Measurements from ENCODE around the gene RPE. TPM values are rescaled to one million over a fixed set of nuclear protein-coding genes. Genes with fewer than 3 reads are reported as not detected.

Gene RPE
- 83.7 TPM for total RNA-seq

DNA sequence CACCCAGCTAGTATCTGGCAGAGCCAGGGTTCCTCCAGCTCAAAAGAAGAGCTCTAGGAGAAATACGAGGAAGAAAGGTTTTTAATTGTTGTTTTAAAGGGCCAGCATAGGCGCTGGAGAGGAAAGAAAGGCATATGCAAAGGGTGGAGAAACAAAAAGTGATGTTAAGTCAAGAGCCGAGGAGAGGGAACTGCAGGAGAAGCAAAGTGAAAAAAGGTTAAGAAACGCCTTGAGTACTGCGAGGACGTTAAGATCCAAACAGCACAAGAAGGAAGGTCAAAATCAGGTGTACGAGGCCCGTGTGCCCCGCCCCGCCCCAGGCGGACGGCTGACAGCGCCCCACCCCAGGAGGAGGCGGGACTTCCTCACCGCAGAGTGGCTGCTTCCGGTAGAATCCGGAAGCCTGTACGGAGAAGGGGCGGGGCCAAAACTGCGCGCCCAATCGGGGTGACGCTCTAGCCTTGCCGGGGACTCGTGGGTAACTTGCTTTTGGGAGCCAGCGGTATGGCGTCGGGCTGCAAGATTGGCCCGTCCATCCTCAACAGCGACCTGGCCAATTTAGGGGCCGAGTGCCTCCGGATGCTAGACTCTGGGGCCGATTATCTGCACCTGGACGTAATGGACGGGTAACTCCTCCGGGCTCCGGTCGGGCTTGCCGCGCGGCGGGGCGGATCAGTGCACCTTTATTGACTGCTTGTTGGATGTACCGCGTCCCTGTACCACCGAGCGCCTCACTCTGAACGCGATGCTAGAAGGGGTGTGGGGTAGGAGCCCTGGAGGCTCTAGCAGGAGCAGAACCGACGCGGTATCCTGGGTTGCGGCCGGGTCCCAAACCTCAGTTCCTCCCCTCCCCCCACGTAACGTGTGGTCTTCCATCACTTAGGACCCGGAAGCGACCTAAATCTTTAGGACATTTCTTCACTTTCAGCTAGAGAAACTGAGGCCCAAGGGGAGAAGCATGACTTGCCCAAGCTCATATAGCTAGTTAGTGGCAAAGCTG is at the start of gene RPE:
TSS of gene RPE (plus strand) at position 481 of the 1,000 bp plus-strand sequence. CDS start at position 505, 24 bp downstream.
- peak; percentile 94 to 98 (median 96) for DNase-seq (ENCODE audit: low read depth in 2 of 3, low spot score in 2 of 3)

DNA sequence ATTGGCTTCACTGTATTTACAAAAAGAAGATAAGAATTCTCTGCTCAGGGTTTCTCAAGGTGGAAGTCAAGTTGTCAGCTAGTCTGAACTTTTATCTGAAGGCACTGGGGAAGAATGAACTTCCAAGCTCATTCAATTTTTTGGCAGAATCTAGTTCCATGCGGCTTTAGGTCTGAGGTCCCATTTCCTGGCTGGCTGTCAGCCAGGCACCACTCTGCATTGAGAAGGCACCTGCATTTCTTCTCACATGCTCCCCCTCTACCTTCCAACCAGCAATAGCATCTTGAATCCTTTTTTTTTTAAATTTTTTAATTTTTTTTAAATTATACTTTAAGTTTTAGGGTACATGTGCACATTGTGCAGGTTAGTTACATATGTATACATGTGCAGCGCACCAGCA is 46.2 kb upstream of the RPE start:
- peak in 2 of 3 donors; percentile 5 to 18 for DNase-seq (ENCODE audit: low read depth in 2 of 3, low spot score in 2 of 3)

DNA sequence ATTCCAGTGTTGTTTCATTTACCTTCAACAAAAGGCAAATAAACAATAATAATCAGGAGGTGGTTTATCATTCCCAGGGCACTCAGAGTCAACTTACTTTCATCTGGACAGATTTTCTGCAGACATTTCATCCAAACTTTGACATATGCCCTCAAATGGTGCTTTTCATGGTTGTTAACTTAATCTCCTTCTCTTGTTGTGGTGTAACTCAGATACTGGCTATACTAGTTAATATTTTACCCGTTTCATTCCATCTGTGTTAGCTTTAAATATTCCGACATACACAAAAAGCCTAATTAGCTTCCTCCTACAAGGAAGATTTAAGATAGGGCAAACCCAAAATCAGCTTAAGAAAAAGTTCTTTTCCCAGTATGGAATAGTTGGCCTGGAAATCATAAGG is 44.4 kb upstream of the RPE start:
- DNase-seq (ENCODE audit: low read depth in 2 of 3, low spot score in 2 of 3): no peak

DNA sequence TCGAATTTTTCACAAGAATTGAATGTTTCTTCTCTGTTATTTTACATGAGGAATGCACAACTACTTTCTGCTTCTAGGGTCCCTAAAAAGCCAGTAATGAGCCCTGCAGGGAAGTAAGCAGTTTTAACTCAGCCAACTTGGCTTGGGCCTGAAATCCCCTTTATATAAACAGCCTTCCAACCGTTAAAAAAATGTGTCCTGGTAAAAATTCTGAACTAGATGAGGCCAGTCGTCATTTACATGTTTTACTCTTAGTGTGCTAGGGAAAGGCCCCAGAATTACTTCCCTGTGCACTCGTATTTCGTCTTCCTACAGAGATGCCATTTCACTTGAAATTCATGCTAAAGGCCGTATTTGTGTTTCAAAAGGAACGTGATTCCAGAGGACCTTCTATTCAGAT is 42.4 kb upstream of the RPE start:
- no peak for DNase-seq (ENCODE audit: low read depth in 2 of 3, low spot score in 2 of 3)

DNA sequence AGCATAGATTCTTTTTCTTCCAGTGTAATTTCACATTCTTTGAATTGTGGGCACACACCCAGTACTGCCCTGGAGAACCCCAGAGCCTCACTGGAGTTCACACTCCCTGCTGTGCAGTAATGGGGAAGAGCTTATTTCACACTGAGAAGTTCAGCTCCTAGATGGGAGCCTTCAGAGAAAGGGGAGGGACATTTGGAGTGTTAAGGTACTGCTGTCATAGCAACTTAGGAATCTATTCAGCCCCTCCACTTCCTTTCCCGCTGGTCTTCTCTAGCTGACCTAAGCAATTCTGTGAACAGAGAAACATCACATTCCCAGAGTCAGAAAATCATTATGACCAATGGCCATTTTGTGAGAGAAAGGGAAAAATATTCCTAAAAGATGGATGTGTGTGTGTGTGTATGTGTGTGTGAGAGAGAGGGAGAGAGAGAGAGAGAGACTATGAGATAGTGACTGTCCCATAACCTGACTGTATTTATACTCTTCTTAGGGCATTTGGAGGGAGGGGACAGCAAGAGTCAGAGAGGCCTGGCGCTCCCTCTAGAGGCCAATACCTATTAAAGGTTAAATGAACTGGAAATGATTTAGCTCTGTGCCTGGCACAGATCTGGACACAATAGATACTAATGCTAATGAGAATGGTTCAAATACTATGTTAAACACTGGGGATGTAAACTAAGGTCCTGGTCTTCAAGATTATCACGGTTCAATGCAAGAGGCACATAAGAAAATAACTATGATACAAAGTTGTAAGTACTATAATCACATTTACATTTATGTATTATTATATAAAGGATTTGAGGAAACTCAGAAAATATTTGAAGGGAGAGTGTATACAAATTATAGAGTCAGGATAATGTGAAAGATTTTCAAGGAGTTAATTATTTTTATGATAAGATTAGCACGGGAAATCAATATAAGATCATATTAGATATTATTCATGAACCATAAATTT is 41.5 kb upstream of the RPE start:
- DNase-seq (ENCODE audit: low read depth in 2 of 3, low spot score in 2 of 3): peak in 2 of 3 donors; percentile 41 to 68

DNA sequence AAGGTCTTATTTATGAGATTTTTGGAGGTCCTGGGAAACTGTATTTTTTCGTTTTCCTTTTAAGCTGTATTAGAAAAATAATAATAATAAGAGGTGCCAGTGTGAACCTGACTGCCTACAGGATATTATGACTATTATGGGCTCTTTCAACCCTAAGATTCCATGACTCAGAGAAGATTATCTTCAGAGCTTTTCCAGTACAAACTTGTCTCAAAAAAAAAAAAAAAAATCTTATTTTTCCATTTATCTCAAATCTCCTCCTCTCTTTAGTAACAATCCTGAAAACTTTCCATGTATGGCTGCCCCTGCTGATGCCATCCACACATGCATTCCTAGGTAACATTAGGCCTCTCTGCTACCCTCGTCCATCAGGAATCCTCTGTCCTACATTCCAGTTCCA is 36.7 kb upstream of the RPE start:
- no peak for DNase-seq (ENCODE audit: low read depth in 2 of 3, low spot score in 2 of 3)

DNA sequence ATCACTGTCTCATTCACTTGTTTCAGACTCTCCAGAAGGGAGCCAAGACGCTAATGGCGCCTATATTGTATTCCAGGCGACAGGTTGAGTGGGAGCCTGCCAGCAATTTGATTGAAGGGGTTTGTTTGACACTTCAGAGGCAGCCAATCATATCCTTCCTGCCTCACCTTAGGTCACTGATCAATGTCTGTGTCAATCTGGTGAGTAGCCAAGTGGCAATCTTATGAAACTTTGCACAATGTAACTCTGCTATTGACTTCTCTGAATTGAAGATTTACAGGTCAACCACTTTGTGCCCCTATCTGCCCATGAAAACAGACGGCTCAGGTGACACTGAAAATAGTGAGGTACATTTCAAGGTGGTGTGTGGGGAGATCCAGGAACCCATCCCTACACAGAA is 32.7 kb upstream of the RPE start:
- DNase-seq (ENCODE audit: low read depth in 2 of 3, low spot score in 2 of 3): no peak

DNA sequence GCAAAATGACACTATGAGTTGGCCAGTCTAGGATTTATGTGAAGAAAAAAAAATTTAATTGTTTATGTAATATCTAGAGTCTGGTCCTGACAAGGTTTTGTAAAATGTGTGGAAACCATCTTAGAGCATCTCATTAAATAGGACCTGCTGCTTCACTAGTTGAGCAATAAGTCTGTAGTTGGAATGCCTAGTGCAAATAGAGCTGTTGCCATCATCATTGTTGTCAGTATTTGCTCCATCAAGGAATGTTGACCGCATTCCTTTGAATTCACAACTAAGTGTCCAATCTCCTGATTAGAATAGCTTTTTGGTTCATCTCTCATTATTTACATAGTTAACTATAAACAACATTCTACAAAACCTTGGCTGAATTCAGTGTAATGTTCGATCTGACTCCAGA is 32.2 kb upstream of the RPE start:
- DNase-seq (ENCODE audit: low read depth in 2 of 3, low spot score in 2 of 3): no peak

DNA sequence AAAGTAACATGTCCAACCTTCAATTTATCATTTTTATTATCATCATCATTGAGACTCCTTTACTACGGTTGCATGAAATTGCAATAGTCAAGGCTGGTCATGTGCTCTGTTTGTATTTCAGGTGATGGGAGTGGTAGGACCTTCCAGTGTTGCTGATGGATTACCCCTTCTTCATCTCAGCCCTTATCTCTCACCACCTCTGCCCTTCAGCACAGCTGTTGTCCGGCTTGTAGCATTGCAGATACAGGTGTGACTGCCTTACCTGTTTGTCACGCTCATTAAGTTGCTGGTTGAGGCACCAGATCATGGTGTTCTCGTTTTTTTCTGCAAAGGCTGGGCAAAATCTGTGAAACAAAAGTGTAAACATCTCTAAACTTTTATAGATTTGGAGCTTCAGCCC is 31.7 kb upstream of the RPE start:
- DNase-seq (ENCODE audit: low read depth in 2 of 3, low spot score in 2 of 3): no peak

DNA sequence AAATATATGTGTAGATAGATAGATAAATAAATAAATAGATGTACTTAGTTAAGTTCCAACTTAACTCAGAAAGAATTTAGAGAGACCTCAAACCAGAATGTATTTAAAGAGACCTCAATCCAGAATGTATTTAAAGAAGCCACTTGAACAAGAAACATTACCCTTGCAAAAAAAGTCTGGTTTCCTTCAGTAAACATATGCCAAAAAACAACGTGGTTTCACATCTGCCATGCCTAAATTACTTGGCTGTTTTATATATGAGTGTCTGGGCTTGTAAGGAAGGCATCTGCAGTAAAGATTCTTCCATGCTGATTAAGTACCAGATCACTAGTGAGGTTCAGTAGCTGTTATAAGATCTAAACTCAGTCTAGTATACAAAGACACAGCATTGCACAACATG is 29.1 kb upstream of the RPE start:
- no peak for DNase-seq (ENCODE audit: low read depth in 2 of 3, low spot score in 2 of 3)

DNA sequence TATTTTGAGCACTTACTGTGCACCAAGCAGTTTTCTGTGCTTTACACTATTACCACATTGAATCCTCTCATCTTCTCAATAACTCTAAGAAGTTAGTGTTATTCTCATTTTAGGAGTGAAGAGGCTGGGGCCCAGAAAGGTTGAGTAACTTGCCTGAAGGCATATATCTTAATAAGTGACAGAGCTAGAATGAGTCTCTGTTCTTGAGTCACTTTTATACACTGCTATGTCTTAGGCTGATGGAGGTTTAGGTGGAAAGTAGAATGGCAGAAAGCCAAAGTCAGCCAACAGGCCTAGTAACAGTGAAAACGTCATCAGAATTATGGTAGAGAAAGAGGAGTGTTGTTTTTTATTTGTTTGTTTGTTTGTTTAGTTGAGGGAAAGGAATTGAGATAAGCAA is 27.9 kb upstream of the RPE start:
- DNase-seq (ENCODE audit: low read depth in 2 of 3, low spot score in 2 of 3): no peak

DNA sequence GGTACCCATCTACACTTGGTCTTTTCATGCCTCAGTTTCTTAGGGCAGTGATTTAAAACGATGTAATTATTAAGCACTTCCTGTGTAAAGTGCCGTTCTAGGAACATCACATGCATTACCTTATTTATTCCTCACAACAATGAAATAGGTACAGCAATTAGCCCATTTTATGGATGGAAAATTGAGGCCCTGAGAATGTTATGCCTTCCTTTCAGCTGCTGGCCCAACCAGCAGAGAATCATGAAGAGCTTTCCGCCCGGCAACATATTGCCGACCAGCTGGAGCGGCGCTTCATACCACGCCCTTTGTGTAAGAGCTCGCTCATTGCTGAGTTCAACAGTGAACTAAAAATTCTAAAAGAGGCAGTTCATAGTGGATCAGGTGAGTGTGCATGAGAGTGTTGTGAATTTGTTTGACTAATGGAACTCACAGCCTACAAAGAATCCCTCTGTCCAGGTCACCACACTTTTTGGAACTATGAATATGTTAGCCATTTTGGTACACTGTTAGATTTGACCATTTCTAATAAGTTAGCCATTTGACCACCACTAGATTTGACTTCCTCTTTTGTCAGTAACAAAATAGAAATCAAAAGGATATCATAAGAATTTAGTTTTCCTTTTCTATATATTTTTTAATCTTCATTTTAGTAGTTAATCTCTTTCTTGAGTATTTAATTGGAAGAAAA is 25.6 kb upstream of the RPE start:
- no peak for DNase-seq (ENCODE audit: low read depth in 2 of 3, low spot score in 2 of 3)

DNA sequence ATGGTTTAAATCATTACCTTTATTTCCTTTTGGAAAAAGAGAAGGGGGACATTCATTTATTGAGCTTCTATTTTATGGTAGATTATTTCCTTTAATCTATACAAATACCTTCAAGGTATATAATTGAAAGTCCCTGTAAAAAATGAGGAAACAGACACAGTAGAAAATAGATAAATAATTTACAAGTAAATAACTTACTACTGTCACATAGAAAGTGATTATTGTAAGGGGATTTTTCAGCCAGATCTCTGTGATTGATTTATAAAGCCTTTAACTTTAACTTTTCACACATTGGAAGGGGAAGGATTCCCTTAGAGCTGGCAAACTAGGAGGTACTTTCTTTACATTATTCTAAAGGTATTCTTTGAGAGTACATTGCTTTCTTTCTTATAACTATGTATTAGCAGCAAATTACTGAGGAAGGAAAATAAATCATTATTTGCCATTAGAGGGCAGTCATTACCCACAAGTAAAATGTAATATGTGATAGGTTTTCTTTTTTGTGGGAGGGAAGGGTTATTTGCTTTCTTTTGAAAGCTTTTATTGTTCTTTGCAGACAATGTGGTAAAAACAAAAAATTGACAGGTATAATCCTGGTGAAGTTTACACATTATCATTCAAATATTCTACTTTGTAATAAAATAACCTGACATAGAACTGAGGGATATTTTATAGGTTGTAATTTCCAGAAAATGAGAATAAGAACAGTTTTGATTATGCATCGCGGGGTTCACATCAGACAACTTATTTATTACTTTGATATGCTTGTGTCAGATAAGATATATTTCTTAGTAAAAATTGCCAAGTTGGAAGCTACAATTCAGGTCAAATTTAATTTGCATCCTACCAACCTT is 24.8 kb upstream of the RPE start:
- DNase-seq (ENCODE audit: low read depth in 2 of 3, low spot score in 2 of 3): peak; percentile 16 to 75 (median 36)

DNA sequence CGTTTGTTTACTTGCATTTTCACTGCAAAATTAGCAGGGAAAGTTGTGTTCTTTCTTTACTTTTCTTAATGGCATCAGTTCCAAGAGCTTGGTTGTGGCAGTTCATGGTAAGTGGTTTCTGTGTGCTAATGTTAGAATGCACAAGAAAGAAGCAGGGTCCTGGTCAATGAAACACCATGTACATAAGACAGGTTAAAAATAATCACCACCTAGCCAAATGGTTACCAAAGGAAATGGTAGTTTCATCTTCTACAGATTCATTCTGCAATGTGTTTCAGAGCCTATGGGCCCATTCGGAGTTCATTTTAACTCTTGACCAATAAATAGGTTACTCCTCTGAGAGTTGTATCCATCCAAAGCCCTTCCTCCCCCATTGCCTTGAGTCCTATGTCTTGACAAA is 18.1 kb upstream of the RPE start:
- no peak for DNase-seq (ENCODE audit: low read depth in 2 of 3, low spot score in 2 of 3)

DNA sequence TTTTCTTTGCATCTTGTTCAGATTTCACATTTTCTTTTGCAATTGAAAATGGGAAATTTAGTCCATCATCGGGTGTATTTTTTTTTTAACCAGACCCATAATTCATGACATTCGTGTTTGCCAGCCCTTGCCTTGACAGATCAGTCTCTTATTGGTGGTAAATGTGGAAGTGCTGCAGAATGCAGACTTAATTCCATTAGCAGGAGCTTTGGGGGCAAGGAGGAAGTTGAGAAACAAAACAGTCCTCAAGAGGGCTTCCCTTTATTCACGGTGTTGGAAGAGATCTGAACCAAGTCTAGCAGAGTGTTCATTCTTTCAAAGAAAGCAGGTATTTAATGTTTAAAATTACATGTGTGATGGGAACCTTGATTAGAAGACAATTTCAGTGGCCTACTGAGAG is 16.6 kb upstream of the RPE start:
- DNase-seq (ENCODE audit: low read depth in 2 of 3, low spot score in 2 of 3): peak in 1 of 3 donors; percentile 76

DNA sequence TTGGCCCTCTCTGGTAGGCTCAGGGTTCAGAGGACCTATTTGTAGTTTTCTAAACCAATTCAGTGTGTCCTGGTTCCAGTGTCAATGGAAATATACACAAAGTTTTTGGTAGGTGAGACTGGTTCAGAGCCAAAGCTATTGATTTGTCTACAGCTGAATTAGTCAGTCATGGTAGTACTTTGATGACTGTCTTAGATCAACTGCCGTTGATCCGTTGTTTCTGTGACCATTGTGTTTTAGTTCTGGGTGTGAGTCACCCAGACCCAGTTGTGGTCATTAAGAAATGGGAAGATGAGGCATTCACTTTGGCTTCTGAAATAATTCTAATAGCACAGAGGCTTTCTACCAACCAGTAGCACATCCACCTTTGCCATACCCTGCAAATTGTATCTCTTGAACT is 16.0 kb upstream of the RPE start:
- no peak for DNase-seq (ENCODE audit: low read depth in 2 of 3, low spot score in 2 of 3)

DNA sequence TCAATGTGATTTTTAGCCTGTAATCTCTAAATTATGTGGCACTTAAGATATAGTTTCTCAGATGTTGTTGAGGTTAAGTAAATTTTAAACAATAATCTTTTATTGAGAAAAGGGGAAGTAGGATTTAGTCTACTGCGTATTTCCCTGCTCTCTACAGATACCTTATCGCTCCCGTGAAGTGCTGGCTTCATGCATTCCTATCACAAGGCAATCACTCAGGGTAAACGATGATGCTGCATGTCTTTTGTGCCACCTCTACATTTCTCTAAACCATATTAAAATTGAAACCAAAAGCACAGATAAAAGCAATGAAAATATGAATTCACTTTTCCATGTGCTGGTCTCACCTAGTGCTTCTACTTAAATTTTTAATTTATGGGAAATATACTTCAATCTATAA is 14.4 kb upstream of the RPE start:
- peak in 2 of 3 donors; percentile 57 to 76 for DNase-seq (ENCODE audit: low read depth in 2 of 3, low spot score in 2 of 3)

DNA sequence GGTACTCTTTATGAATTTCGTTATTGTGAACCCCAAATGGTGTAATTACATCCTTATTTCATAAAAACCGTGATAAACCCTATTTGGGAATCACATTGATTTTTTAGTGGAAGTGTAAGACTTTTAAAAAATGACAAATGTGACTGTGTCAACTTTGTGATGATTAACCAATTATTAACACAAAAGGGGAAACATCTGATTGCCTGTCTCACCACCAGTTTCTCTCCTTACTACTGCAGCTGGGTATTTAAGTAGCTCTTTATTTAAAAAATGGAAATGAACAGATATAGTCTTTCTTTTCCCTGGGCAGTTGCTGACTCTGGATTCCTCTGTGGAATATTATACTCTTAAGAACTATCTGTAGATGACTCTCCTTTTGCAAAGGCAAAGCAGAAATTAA is 11.6 kb upstream of the RPE start:
- DNase-seq (ENCODE audit: low read depth in 2 of 3, low spot score in 2 of 3): no peak

DNA sequence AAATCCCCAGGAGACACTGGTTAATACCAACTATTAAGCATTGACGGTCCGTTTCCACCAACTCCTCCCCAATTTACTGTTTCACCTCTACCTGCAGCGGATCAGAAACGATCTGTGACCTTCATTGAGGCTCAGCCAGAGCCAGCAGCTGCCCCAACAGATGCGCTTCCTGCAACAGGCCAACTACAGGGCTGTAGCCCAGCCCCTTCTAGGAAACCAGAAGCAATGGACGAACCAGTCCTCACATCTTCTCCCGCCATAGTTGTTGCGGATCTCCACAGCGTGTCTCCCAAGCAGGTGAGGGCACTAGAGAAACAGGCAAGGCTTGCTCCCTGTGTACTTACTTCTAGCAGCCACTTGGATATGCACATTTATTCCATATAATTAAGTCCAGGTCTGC is 8.5 kb upstream of the RPE start:
- DNase-seq (ENCODE audit: low read depth in 2 of 3, low spot score in 2 of 3): no peak

DNA sequence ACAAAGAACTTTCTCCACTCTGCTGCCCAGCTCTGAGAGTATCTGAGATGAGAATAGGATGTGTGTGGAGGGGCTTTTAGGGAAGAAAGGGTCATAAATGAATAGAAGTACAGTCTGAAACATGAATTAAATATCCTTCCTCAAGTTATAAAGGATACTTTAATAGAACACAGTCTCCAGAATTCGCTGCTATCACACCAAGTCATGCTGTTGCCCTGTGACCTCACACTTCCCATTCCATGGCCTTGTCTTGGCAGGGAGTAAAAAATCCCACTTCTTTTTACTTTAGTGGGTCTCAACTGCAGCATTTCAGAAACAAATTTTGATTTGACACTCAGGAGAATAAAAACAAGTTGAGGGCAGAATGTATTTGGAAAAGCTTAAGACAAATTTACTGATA is 3.8 kb upstream of the RPE start:
- DNase-seq (ENCODE audit: low read depth in 2 of 3, low spot score in 2 of 3): no peak
